ENCODE data around the gene COL8A2. TPM values are rescaled to one million over a fixed set of nuclear protein-coding genes. Genes with fewer than 3 reads are reported as not detected.

COL8A2 gene
- total RNA-seq, 1 donor from 2014 or later = 1.2 TPM

- Histone ChIP-seq H3K36me3 (peaks cover 34% of the 10 kb centered on the region), H3K27me3 (ENCODE audit: low read depth) (no peaks in the 10 kb centered on the region), H3K4me3 (no peak overlapping the region), H3K27ac (replicated peaks) (peak overlapping the region; percentile 100), H3K4me1 (peaks cover 100% of the 10 kb centered on the region), H3K9me3 (replicated peaks) (no peaks in the 10 kb centered on the region)
- no peak for TF ChIP-seq CTCF (IDR thresholded peaks at IDR 0.05; ENCODE audit: borderline replicate concordance)
- intact Hi-C loops (cut with micrococcal nuclease) = no loop called here
- DNase-seq = no peak
Observed at GRCh38 chr1:36168514-36168913, 43.5 kb upstream of the COL8A2 start.

- intact Hi-C loops (cut with micrococcal nuclease) = no loop called here
- Histone ChIP-seq H3K27ac (replicated peaks) (peak overlapping the region; percentile 100), H3K4me3 (no peak overlapping the region), H3K27me3 (ENCODE audit: low read depth) (no peaks in the 10 kb centered on the region), H3K4me1 (peaks cover 100% of the 10 kb centered on the region), H3K36me3 (peaks cover 22% of the 10 kb centered on the region), H3K9me3 (replicated peaks) (no peaks in the 10 kb centered on the region)
- no peak for TF ChIP-seq CTCF (IDR thresholded peaks at IDR 0.05; ENCODE audit: borderline replicate concordance)
- DNase-seq = no peak
Observed at GRCh38 chr1:36166938-36167905, 42.2 kb upstream of the COL8A2 start.

GRCh38 chr1:36166136-36166535 is 41.1 kb upstream of the COL8A2 start:
- Histone ChIP-seq H3K27ac (replicated peaks) (peak overlapping the region; percentile 100), H3K27me3 (ENCODE audit: low read depth) (no peaks in the 10 kb centered on the region), H3K4me1 (peaks cover 100% of the 10 kb centered on the region), H3K4me3 (no peak overlapping the region), H3K9me3 (replicated peaks) (no peaks in the 10 kb centered on the region), H3K36me3 (peaks cover 11% of the 10 kb centered on the region)
- DNase-seq = no peak
- intact Hi-C loops (cut with micrococcal nuclease) = no loop called here
- TF ChIP-seq CTCF (IDR thresholded peaks at IDR 0.05; ENCODE audit: borderline replicate concordance) = no peak

- peaks cover 100% of the 10 kb centered on the region for H3K4me1 ChIP-seq
- peaks cover 6% of the 10 kb centered on the region for H3K36me3 ChIP-seq
- no peaks in the 10 kb centered on the region for H3K9me3 ChIP-seq (replicated peaks)
- H3K4me3 ChIP-seq = no peak overlapping the region
- DNase-seq = no peak
- H3K27ac ChIP-seq (replicated peaks) = peak overlapping the region; percentile 100
- intact Hi-C loops (cut with micrococcal nuclease) = no loop called here
- TF ChIP-seq CTCF (IDR thresholded peaks at IDR 0.05; ENCODE audit: borderline replicate concordance) = no peak
- no peaks in the 10 kb centered on the region for H3K27me3 ChIP-seq (ENCODE audit: low read depth)
Observed at GRCh38 chr1:36165145-36165544, 40.1 kb upstream of the COL8A2 start.

GRCh38 chr1:36164361-36164760 is 39.3 kb upstream of the COL8A2 start:
- H3K4me3 ChIP-seq = no peak overlapping the region
- intact Hi-C loops (cut with micrococcal nuclease) = no loop called here

More at GRCh38 chr1:36164361-36164760, 39.3 kb upstream of the COL8A2 start:
- TF ChIP-seq CTCF (IDR thresholded peaks at IDR 0.05; ENCODE audit: borderline replicate concordance) = no peak
- peak overlapping the region; percentile 100 for H3K27ac ChIP-seq (replicated peaks)
- H3K27me3 ChIP-seq (ENCODE audit: low read depth) = no peaks in the 10 kb centered on the region
- no peaks in the 10 kb centered on the region for H3K9me3 ChIP-seq (replicated peaks)
- DNase-seq = no peak
- peaks cover 6% of the 10 kb centered on the region for H3K36me3 ChIP-seq
- peaks cover 100% of the 10 kb centered on the region for H3K4me1 ChIP-seq

Data from left ventricle myocardium inferior (tissue), 1 donor.